Measurements from ENCODE around the gene SDK2.

Gene SDK2

GRCh38 chr17:73644145-73645049, at the start of gene SDK2:
Gene SDK2 (minus strand): TSS chr17:73644445. CDS start chr17:73644088, 357 bp downstream.
- DNase-seq: peak; percentile 18

DNA sequence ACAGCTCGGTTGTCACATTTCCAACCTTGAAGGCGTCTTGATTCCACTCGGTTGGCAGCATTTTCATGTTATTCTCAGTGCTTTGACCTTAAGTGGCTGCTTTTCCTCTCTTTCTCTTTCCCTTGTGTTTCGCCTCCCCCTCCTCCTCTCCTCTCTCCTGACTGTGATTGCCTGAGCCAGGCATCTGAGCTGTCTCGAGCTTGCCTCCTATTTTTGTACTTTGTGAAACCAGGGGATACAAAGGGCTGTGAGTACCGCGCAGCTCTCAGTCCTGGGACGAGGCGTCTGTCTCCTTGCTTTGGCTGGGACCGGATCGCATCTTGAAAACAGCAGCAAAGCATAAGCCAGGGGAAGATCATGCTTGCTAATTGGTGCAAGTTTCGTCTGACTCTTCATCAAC, 48.8 kb upstream of the SDK2 start:
- DNase-seq: no peak

DNA sequence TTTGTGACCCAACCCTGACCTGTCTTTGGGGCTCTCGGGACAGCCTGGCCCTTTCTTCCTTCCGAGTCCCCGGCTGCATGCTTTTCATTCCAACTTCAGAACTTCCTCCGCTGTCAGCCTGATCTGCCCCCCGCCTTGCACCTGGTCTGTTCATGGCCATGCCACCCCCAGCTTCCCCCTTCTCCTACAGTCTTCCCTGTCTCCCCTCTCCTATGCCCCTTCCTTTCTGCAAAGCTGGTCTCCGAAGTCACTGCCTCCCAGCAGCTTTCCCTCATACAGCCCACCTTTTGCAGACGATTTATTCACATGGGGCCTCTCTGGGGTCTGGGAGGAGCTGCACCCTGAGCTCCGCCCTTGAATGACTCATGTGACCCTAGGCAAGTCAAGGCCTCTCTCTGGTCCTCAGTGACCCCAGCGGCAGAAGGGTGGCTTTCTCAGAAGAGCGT, 47.1 kb upstream of the SDK2 start:
- no peak for DNase-seq

DNA sequence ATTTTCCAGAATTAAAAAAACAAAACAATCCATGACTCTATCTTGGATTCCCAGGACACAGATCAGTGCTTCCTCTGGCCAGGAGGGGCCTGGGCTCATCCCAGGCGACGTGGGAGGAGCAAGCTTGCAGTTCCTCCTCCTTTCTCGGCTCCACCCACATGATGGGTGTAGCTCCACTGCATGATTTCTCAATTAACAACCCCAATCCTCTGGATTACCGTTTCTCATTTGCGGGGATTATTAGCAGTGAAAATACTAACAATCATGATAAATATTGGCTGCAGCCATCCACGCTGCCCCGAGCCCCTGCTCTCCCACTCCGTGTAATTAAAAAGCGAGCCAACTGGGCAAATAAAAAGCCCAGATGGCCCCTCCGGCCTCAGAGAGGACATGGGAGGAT, 46.4 kb upstream of the SDK2 start:
- no peak for DNase-seq

DNA sequence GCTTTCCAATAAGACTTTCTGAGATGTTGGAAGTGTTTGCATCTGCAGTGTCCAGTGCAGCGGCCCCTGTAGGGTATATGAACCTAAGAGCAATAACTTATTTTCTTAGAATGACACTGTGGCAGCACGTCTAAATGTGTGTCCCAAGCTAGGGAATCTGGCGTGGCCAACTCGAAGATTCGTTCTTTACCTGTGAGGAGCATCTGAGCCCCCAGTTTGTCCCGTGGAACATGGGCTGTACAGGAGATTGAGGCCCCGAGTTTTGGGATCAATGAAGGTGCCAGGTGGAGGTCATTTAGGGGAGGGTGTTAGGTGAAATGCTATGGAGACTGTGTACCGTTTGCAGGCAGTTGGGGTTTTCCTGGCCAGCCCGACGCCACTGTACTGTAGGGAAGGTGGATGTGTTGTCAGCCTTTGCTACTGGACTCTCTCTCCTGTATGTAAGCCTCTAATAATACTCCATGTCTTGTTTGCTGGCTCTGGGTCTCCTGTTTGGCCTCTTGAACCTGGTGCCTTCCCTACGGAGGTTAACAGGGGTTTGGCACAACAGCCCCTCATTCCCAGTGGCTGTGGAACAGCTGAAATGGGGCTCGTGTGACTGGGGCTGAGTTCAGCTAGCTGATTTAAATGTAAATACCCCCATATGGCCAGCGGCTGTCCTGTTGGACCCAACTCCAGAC, 45.5 kb upstream of the SDK2 start:
- no peak for DNase-seq

GRCh38 chr17:73686961-73687360, 42.7 kb upstream of the SDK2 start:
- no peak for DNase-seq

GRCh38 chr17:73686126-73686525, 41.9 kb upstream of the SDK2 start:
- DNase-seq: no peak

DNA sequence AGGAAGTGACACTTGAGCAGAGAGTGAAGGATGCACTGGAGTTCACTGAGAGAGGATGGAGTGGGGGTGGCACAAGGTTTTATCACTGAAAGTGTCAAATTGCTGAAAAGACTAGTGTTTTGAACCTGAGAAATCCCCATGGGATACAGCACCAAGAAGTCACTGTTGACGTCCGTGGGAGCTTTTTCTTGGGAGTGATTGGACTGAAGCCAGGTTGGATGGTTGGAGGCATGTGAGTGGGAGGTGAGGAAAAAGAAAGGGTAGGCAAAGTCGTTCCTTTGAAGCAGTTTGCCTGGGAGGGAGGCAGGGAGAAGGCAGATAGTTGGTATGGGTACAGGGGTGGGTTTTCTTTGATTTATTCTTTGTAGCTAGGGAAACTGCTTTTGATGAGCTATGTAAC, 39.9 kb upstream of the SDK2 start:
- no peak for DNase-seq

DNA sequence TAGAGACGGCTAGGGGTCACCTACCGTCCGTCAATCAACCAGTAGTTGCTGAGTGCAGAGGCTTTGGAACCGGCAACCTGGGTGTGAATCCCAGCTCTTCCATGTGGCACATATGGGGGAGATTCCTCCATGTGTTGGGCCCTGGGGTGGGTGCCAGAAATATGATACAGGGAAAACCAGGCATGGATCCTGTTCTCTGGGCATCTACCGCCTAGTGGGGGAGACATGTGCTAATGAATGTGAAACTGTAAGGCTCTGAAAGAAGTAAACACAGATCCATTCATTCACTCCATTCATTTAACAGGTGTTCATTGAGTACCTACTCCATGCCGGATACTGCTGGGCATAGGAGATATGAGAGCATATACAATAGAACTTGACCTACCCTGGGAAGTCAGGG, 39.5 kb upstream of the SDK2 start:
- DNase-seq: no peak

DNA sequence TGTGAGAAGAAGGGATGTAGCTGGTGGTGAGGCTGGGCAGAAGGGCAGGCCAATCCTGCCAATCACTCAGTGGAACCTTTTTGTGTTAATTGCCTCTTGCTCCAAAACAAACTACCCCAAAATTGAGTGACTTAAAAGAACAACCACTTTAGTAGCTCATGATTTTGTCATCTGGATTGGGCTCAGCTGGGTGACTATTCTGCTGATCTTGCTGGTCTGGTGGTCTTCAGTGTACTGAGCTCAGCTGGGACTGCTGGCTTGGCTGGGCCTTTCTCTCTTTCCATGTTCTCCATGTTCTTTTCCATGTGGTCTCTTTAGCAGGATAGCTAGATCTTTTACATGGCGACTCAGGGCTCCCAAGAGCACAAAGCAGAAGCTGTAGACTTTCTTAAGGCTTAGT, 37.7 kb upstream of the SDK2 start:
- DNase-seq: no peak

DNA sequence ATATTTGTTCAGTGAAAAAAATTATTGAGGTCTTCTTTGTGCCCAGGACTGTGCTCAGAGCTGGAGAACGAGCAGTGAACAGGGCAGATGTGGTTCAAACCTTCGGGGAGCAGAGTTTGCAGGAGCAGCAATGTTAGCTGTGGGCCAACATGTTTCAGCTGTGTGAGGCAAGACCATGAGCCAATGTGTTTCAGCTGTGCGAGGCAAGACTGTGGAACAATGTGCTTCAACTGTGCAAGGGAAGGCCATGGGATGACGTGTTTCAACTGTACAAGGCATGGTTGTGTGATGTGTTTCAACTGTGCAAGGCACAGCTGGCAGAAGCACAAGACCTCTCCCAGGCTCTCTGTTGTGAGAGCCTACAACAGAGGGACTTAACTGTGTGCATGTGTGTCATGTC, 35.2 kb upstream of the SDK2 start:
- DNase-seq: no peak

DNA sequence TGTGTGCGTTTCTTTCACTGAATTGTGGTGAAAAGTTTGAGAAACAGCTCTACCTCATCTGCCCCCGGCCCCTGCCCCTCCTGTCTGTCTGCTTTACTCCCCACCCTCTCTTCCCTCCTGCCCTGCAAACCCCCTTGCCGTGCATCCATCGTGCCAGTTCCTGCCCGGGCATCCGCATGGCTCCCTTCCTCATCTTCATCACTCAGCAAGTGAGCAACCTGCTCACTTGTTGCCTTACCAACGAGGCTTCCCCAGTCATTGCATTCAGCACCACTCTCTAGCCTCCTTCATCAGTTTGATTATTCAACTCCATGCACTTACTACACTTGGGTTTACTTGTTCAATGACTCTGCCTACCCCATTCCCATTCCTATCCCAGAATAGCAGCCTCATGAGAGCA, 34.8 kb upstream of the SDK2 start:
- DNase-seq: no peak

GRCh38 chr17:73669771-73670170, 25.5 kb upstream of the SDK2 start:
- no peak for DNase-seq

DNA sequence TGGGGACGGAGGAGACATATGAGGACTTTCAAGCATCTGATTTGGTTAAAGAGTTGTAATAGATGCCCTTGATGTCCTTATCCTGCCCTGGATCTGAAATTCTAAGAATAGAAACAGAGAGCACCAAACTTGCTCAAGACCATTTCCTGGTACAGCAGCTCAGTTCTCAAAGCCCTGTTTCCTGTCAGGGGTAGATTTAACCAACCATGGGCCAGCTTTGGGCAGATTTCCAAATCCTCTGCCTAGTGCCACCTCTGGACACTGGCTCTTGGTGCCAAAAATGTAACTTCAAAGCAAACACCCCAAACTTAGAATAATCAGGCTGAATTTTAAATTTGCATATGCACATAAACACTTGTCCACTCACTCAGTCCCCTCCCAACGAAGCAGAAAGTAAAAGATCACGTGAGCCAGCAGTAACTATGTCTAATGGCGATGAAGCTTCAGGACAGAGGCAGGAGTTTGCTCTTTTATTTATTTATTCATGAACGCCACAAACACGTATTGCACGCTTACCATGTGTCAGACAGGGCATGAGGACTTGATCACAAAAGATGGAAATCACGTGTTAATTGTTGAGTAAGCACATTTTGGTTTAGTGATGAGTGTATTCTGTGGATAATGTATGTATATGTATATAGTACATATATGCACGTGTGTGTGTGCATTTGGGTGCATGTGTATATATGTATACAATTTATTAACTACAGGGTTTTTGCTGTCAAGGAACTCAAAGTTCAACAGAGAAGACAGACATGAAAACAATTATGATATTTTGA, 23.1 kb upstream of the SDK2 start:
- DNase-seq: peak; percentile 90

DNA sequence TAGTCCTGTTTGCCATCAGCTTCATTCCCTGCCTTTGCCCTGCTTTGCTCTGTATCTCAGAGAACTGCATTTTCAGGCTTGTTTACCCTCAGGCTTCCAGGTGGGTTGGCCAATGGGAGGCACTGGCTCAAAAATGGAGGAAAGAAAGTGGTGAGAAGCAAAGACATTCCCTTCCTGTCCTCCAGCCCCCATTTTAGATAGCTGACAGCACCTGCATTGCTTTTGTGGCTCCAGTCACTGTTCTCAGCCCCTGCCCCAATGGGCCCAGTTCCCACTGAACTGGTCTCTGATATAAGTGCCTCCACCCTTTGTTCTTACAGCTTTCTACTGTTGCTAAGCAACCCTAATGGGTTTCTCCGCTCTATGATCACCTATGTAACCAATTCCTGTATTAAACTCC, 19.4 kb upstream of the SDK2 start:
- no peak for DNase-seq

- no peak for DNase-seq
Observed at GRCh38 chr17:73660366-73660765, 16.1 kb upstream of the SDK2 start.

- no peak for DNase-seq
Observed at GRCh38 chr17:73658821-73659515, 14.7 kb upstream of the SDK2 start.

DNA sequence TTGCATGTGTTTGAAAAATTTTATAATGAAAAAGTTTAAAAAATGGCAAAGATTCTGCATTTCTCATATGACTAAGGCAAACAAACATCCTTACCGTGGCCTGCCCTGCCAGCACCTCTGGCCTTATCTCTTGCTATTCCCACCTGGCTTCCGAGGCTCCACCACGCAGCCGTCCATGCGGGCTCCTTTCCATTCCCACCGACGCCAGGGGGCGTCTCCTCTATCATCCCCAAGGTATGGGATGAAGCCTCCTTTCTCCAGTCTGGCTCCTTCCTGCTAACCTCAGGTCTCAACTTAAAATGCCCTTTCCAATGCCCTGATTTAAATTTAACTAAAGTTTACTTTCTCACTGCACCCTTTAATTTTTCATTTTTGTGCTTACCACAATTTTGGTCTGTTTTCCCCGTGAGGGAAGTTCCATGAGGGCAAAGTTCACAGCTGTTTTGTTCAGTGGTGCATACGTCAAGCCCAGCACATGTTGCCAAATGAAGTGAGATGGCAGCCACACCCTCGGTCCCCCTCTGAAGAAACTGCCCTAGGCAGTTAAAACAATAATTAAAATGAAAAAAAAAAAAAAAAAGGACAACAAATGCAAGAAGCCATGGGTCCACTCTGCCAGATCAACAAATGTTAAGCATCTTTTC, 13.3 kb upstream of the SDK2 start:
- DNase-seq: peak; percentile 59

DNA sequence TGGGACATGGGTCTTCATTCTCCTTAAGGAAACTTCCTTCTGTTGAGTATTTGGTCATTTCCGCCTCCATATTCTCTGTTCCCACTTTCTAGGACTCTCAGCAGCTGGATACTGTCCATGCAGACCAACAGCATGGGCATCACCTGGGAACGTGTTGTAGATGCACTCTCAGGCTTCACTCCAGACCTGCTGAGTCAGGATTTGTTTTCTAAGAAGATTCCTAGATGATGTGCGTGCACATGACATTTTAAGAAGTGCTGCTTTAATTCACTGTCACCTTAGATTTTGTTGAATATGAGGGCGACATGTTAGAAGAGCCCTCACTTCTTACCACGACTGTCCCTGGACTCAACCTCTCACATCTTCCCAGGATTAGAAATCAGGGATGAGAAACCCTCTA, 10.0 kb upstream of the SDK2 start:
- DNase-seq: no peak

DNA sequence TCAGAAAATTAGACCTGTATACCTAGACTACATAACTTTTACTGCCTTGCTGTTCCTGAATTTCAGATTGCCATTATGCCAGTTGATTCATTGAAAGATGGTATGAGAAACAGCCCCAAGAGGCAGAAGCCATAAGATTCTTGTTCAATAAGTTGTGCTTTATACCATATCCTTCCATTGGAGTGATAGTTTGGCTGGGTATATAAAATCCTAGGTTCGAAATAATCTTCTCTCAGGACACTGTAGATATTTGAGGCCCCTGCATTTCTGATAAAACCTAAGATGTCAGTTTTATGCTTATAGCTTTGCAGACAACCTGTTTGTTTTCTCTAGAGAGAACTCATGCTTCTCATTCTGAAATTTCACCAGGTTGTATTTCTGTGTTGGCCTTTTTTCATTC, 9.6 kb upstream of the SDK2 start:
- no peak for DNase-seq

GRCh38 chr17:73652886-73653480, 8.7 kb upstream of the SDK2 start:
- no peak for DNase-seq

DNA sequence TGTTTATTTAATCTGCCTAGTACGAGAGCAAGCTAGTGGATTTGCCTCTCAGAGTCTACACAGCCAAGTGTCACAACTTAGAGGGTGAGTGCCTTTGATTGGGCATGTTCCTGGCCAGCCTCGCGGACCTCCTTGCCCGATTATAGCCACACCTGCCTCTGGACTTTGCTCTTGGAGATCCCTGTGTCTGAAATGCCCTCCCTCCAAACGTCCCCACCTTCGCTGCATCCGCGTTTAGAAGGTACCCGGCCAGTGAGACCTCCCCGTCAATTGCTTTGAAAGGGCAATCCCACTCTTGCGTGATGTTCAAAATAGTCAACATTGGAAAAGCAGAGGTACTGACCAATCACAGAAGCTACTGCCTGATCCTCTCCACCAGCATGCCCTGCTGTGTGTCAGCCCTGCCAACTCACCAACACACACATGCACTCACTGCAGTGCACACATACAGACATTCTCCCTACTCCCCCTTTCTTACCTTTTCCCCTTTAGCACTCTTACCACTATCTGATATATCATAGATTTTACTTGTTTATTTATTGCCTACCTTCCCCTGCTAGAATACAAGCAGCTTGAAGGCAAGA, 6.5 kb upstream of the SDK2 start:
- DNase-seq: no peak

Data from hematopoietic multipotent progenitor cell treated with erythropoietin and hydrocortisone succinate and interleukin-3 and kit ligand, for 4 days (in vitro differentiated cells).